Measurements from ENCODE around the gene CBLN4.

DNA sequence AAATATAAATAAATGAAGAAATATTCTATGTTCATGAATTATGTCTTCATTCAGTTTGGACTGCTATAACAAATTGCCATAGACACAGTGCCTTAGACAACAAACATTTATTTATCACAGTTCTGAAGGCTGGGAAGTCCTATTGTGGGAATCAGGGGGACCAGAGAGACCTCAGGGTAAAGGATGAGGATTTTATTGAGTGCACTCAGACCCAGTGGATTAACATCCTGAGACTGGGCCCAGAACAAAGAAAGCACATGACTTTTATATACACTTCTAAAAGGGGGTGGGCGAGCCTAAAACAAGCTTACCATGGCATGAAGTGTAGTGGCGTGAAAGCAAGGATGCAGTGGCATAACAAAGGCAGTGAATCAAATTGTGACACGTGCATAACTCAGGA, 26.9 kb upstream of the CBLN4 start:
- TF ChIP-seq, protein P1, sequence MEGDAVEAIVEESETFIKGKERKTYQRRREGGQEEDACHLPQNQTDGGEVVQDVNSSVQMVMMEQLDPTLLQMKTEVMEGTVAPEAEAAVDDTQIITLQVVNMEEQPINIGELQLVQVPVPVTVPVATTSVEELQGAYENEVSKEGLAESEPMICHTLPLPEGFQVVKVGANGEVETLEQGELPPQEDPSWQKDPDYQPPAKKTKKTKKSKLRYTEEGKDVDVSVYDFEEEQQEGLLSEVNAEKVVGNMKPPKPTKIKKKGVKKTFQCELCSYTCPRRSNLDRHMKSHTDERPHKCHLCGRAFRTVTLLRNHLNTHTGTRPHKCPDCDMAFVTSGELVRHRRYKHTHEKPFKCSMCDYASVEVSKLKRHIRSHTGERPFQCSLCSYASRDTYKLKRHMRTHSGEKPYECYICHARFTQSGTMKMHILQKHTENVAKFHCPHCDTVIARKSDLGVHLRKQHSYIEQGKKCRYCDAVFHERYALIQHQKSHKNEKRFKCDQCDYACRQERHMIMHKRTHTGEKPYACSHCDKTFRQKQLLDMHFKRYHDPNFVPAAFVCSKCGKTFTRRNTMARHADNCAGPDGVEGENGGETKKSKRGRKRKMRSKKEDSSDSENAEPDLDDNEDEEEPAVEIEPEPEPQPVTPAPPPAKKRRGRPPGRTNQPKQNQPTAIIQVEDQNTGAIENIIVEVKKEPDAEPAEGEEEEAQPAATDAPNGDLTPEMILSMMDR (conservative IDR thresholded peaks at IDR 0.05; ENCODE audit: low read depth, low read length) = no peak
- no peak for TF ChIP-seq EZH2phosphoT487 (IDR thresholded peaks at IDR 0.05; ENCODE audit: borderline replicate concordance, low read length)

Data from PC-3 (cell line).